GM12892 (cell line): Measurements from ENCODE around the gene TEX11.

ENCODE experiments used
- POLR2AphosphoS5 ChIP-seq: IDR thresholded peaks from 2 replicates; pipeline ENCODE4 v1.6.1; 2011; ENCODE audit warnings: low read depth, low read length, control low read depth
- TAF1 ChIP-seq: IDR thresholded peaks from 2 replicates; pipeline ENCODE4 v1.6.1; 2011; ENCODE audit warnings: low read depth, mild to moderate bottlenecking, control low read depth, low read length, borderline replicate concordance

- no peak for TF ChIP-seq TAF1
- no peak for TF ChIP-seq POLR2AphosphoS5
Observed at GRCh38 chrX:70669120-70669519, 239.4 kb downstream of the TEX11 start.
